ENCODE data around the gene USE1.

DNA sequence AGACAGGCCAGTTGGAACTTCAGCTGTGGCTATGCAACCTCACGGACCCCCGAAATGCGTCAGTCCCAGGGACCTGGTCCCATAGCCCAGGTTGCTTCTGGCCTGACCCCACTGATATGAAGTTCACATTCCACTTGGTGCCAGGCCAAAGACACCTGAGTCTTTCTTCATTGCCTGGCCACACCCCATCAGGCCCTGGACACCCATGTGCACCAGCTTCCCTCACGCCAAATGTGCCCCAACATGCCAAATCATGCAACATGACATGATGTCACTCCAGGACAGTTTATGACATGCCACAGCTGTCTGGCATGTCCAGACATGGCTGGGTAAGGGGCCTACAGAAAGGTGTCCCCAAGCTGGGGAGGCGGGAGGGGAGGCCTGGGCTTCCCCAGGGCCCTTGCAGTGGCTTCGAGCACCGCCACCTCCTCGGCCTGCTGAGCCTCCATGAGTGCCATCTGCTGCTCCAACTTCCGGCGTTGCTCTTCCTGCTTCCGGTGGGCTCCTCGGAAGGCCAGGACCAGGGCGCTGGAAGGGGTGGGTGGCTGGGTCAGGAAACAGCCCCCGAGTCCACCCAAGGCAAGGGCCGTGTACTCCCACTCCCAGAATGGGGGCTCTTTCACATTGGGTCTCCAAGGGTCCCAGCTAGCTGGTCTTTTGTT lies 34.9 kb downstream of the USE1 start:
- TF ChIP-seq, protein P1, sequence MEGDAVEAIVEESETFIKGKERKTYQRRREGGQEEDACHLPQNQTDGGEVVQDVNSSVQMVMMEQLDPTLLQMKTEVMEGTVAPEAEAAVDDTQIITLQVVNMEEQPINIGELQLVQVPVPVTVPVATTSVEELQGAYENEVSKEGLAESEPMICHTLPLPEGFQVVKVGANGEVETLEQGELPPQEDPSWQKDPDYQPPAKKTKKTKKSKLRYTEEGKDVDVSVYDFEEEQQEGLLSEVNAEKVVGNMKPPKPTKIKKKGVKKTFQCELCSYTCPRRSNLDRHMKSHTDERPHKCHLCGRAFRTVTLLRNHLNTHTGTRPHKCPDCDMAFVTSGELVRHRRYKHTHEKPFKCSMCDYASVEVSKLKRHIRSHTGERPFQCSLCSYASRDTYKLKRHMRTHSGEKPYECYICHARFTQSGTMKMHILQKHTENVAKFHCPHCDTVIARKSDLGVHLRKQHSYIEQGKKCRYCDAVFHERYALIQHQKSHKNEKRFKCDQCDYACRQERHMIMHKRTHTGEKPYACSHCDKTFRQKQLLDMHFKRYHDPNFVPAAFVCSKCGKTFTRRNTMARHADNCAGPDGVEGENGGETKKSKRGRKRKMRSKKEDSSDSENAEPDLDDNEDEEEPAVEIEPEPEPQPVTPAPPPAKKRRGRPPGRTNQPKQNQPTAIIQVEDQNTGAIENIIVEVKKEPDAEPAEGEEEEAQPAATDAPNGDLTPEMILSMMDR (IDR thresholded peaks at IDR 0.05) = no peak
- TF ChIP-seq POLR2A (IDR thresholded peaks at IDR 0.05) = no peak

Measured in uterus (tissue), 2 donors.